ENCODE measurements around the gene WDR1.

DNA sequence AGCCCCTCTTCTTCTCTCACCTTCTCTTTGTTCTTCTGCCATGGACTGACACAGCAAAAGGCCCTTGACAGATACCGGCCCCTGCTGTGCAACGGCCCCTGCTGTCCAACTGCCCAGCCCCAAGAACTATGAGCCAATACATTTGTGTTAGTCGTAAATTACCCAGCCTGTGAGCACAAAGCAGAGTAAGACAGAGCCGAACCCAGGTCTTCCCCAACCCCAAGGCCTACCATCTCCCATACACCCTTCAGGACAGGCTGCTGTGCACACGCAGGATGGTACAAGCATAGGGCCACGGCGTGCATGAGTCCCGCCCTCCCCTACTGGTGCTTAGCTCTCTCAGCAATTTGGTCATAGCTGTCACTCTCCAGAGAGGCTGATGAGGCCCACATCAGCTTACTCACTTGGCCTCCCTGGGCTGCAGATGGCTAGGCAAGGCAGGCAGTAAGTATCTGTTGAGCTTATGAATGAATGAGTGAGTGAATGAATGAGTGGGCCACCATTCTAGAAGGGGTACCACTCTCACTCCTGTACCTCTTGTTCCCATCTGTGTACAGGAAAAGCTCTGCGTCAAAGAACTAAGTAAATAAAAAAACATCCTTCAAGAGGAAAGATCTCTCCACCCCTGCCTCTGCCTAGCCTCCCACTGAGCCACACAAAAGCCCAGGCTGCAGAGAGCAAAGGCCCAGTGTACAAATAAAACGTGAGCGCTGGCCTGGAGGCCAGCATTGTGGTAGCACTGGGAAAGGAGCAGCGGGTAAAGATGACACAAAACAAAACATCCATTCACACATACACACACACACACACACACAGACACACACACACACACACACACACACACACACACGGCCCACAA lies 13.9 kb downstream of the WDR1 start:
- TF ChIP-seq, protein P1, sequence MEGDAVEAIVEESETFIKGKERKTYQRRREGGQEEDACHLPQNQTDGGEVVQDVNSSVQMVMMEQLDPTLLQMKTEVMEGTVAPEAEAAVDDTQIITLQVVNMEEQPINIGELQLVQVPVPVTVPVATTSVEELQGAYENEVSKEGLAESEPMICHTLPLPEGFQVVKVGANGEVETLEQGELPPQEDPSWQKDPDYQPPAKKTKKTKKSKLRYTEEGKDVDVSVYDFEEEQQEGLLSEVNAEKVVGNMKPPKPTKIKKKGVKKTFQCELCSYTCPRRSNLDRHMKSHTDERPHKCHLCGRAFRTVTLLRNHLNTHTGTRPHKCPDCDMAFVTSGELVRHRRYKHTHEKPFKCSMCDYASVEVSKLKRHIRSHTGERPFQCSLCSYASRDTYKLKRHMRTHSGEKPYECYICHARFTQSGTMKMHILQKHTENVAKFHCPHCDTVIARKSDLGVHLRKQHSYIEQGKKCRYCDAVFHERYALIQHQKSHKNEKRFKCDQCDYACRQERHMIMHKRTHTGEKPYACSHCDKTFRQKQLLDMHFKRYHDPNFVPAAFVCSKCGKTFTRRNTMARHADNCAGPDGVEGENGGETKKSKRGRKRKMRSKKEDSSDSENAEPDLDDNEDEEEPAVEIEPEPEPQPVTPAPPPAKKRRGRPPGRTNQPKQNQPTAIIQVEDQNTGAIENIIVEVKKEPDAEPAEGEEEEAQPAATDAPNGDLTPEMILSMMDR (IDR thresholded peaks at IDR 0.05), result no peak
- TF ChIP-seq POLR2AphosphoS5 (IDR thresholded peaks at IDR 0.05), result no peak
- TF ChIP-seq EP300 (IDR thresholded peaks at IDR 0.05; ENCODE audit: low read depth), result no peak
- TF ChIP-seq POLR2A (IDR thresholded peaks at IDR 0.05), result no peak

Measured in transverse colon (tissue), 4 donors.